Cardiac muscle cell (in vitro differentiated cells and primary cell): ENCODE results near the gene SEMA3A. TPM values are rescaled to one million over a fixed set of nuclear protein-coding genes. Genes with fewer than 3 reads are reported as not detected.
"Not testable (repeated sequence)": the region's sequence is repeated elsewhere in the genome, so short reads cannot be mapped to it uniquely, and the experiment has no call there.

Experiments
- DNase-seq, 2 donors: peaks; one replicate each; pipeline versions ENCODE4 v3.0.0 to v3.0.0-alpha.2; 2010 to 2017; ENCODE audit warnings: low read depth in 1 of 2, low spot score in 1 of 2
- H3K27ac ChIP-seq: fragments of 200-600 bp; sonication (generic); 2 replicates; pipeline ENCODE4 v1.5.1; 2016
- H3K27me3 ChIP-seq: fragments of 200-600 bp; sonication (generic); 2 replicates; pipeline ENCODE4 v1.6.0; 2016; ENCODE audit warnings: control low read depth
- H3K36me3 ChIP-seq: fragments of 200-600 bp; sonication (generic); 2 replicates; pipeline ENCODE4 v1.5.1; 2016; ENCODE audit warnings: control low read depth
- H3K4me1 ChIP-seq: fragments of 200-600 bp; sonication (generic); 2 replicates; pipeline ENCODE4 v1.8.1; 2017; ENCODE audit warnings: low read depth, mild to moderate bottlenecking, mixed run types
- H3K4me3 ChIP-seq: fragments of 200-600 bp; sonication (generic); 2 replicates; pipeline ENCODE4 v1.5.1; 2016; ENCODE audit warnings: mild to moderate bottlenecking
- H3K9me3 ChIP-seq: fragments of 200-600 bp; sonication (generic); 2 replicates; pipeline ENCODE4 v1.5.1; 2017; ENCODE audit warnings: low read depth, mild to moderate bottlenecking, control low read depth
- CTCF ChIP-seq: IDR thresholded peaks from 2 replicates; pipeline ENCODE4 v1.5.1; 2012; ENCODE audit warnings: low read depth, mild to moderate bottlenecking, low read length
- polyA plus RNA-seq: library from polyadenylated mRNA; unstranded; fragments of >200 nt; fragmentation: Nextera tagmentation; extraction: Ambion mirVana; gene quantifications from 2 replicates; pipeline ENCODE4 v1.2.1, GENCODE V29; 2016
- total RNA-seq: library from RNA; depleted of rRNA; stranded (reverse); fragments of >200 nt; gene quantifications from 2 replicates; pipeline ENCODE4 v1.2.3, GENCODE V29; 2016

The SEMA3A gene
- total and polyA plus RNA-seq, 2 experiments from 2014 or later = 33.5 to 37.3 TPM

GRCh38 chr7:84069999-84070500 is 124.5 kb downstream of the SEMA3A start:
- H3K4me1 ChIP-seq = no peaks in the 10 kb centered on the region
- H3K4me3 ChIP-seq = no peak overlapping the region
- no peak for DNase-seq
- no peaks in the 10 kb centered on the region for H3K9me3 ChIP-seq
- H3K27me3 ChIP-seq = no peaks in the 10 kb centered on the region
- no peaks in the 10 kb centered on the region for H3K36me3 ChIP-seq
- H3K27ac ChIP-seq = no peak overlapping the region
- no peak for TF ChIP-seq CTCF

GRCh38 chr7:84069033-84069432 is 125.6 kb downstream of the SEMA3A start:
- H3K36me3 ChIP-seq = no peaks in the 10 kb centered on the region
- no peaks in the 10 kb centered on the region for H3K9me3 ChIP-seq
- no peak overlapping the region for H3K27ac ChIP-seq
- no peak for TF ChIP-seq CTCF
- peak in 1 of 2 donors; percentile 33 for DNase-seq
- H3K4me3 ChIP-seq = no peak overlapping the region
- no peaks in the 10 kb centered on the region for H3K27me3 ChIP-seq
- H3K4me1 ChIP-seq = no peaks in the 10 kb centered on the region

- H3K36me3 ChIP-seq, DNase-seq, H3K27ac ChIP-seq, H3K27me3 ChIP-seq, H3K9me3 ChIP-seq, H3K4me1 ChIP-seq, H3K4me3 ChIP-seq: not testable (repeated sequence)
Observed at GRCh38 chr7:84062489-84062901, 132.1 kb downstream of the SEMA3A start.

GRCh38 chr7:84060760-84061261 is 133.8 kb downstream of the SEMA3A start:
- H3K9me3 ChIP-seq = no peaks in the 10 kb centered on the region
- H3K4me3 ChIP-seq = no peak overlapping the region
- peak in 1 of 2 donors; percentile 21 for DNase-seq
- no peak for TF ChIP-seq CTCF
- no peaks in the 10 kb centered on the region for H3K27me3 ChIP-seq
- H3K27ac ChIP-seq = no peak overlapping the region
- H3K36me3 ChIP-seq = peaks cover 5% of the 10 kb centered on the region
- no peaks in the 10 kb centered on the region for H3K4me1 ChIP-seq

- H3K4me1 ChIP-seq = no peaks in the 10 kb centered on the region
- H3K4me3 ChIP-seq = no peak overlapping the region
- no peaks in the 10 kb centered on the region for H3K9me3 ChIP-seq
- H3K27ac ChIP-seq = no peak overlapping the region
- H3K36me3 ChIP-seq = peaks cover 5% of the 10 kb centered on the region
- DNase-seq = no peak
- TF ChIP-seq CTCF = no peak
- no peaks in the 10 kb centered on the region for H3K27me3 ChIP-seq
Observed at GRCh38 chr7:84060000-84060399, 134.6 kb downstream of the SEMA3A start.

GRCh38 chr7:84058311-84059076 is 136.1 kb downstream of the SEMA3A start:
- DNase-seq = no peak
- TF ChIP-seq CTCF = no peak
- H3K4me3 ChIP-seq = no peak overlapping the region
- H3K4me1 ChIP-seq = no peaks in the 10 kb centered on the region
- no peak overlapping the region for H3K27ac ChIP-seq
- peaks cover 5% of the 10 kb centered on the region for H3K36me3 ChIP-seq
- no peaks in the 10 kb centered on the region for H3K9me3 ChIP-seq
- no peaks in the 10 kb centered on the region for H3K27me3 ChIP-seq
